GM21529 (cell line): ENCODE data around the gene UPB1.
"Not testable (repeated sequence)": the region's sequence is repeated elsewhere in the genome, so short reads cannot be mapped to it uniquely, and the experiment has no call there.

Source experiments
- ATAC-seq: cut with Tn5 transposase; IDR thresholded peaks from one replicate; pipeline ENCODE4 v1.9.1; 2021; ENCODE audit not compliant: unreplicated experiment

UPB1 gene

GRCh38 chr22:24481641-24482040 lies 13.5 kb upstream of the UPB1 start:
- no peak for ATAC-seq

- no peak for ATAC-seq
Observed at GRCh38 chr22:24482575-24482974, 12.6 kb upstream of the UPB1 start.

GRCh38 chr22:24482998-24483397 lies 12.1 kb upstream of the UPB1 start:
- ATAC-seq: no peak

- no peak for ATAC-seq
Observed at GRCh38 chr22:24483976-24484545, 11.1 kb upstream of the UPB1 start.

GRCh38 chr22:24485170-24485569 lies 10.0 kb upstream of the UPB1 start:
- no peak for ATAC-seq

- ATAC-seq: no peak
Observed at GRCh38 chr22:24485608-24486007, 9.5 kb upstream of the UPB1 start.

- no peak for ATAC-seq
Observed at GRCh38 chr22:24486501-24486921, 8.6 kb upstream of the UPB1 start.

- ATAC-seq: no peak
Observed at GRCh38 chr22:24489011-24489410, 6.1 kb upstream of the UPB1 start.

- not testable (repeated sequence) for ATAC-seq
Observed at GRCh38 chr22:24489434-24489833, 5.7 kb upstream of the UPB1 start.

GRCh38 chr22:24492391-24492790 lies 2.7 kb upstream of the UPB1 start:
- no peak for ATAC-seq

- no peak for ATAC-seq
Observed at GRCh38 chr22:24494167-24494527, 985 bp upstream of the UPB1 start.

- no peak for ATAC-seq
Observed at GRCh38 chr22:24495365-24495675, 188 bp downstream of the UPB1 start.

GRCh38 chr22:24496234-24496633 lies 1.1 kb downstream of the UPB1 start:
- no peak for ATAC-seq

GRCh38 chr22:24496661-24497060 lies 1.5 kb downstream of the UPB1 start:
- ATAC-seq: no peak

- ATAC-seq: no peak
Observed at GRCh38 chr22:24497841-24498258, 2.7 kb downstream of the UPB1 start.

GRCh38 chr22:24498824-24499223 lies 3.7 kb downstream of the UPB1 start:
- no peak for ATAC-seq

GRCh38 chr22:24499706-24500276 lies 4.7 kb downstream of the UPB1 start:
- ATAC-seq: no peak

GRCh38 chr22:24500277-24500820 lies 5.2 kb downstream of the UPB1 start:
- ATAC-seq: no peak

GRCh38 chr22:24501301-24502005 lies 6.3 kb downstream of the UPB1 start:
- ATAC-seq: no peak

GRCh38 chr22:24502034-24502433 lies 6.9 kb downstream of the UPB1 start:
- ATAC-seq: no peak

GRCh38 chr22:24502541-24502940 lies 7.4 kb downstream of the UPB1 start:
- ATAC-seq: no peak

GRCh38 chr22:24503137-24503842 lies 8.2 kb downstream of the UPB1 start:
- ATAC-seq: peak; percentile 55
